ENCODE data around the gene SMG7.

The SMG7 gene

DNA sequence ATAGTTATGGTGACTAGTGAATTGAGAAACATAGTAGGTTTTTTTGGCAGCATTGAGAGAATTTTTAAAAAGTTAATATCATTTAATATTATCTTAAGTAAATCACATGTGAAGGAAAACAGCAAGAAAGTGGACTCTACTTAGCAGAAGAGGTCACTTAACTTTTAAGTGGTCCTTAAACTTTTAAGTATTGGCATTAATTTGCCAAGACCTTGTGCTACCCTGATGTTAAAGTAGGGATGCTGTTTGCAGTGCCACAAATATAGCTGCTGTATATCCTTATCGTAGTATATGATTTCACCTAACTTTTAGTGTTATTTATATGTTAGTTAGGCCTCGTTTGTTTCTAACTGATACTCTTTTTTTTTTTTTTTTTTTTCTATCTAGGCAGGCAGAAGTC is 40.2 kb downstream of the SMG7 start:
- DNase-seq (ENCODE audit: low spot score): no peak

DNA sequence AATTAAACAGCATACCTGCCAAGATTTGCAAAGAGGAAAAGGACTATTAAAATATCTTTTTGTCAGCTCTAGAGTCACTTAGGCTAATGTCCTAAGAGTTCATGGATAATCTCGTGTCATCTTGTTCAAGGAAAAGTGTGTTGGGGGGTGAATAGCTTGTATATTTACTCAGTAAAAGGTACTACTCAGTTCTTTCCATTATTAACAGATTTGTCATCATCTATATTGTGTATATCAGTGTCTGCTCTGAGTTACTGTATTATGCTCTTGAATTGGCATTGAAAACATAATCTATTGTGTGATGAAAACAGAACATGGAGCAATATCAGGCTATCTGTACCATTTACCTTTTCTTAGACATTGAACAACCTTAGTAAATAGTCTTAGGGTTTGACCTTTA is 41.9 kb downstream of the SMG7 start:
- no peak for DNase-seq (ENCODE audit: low spot score)

DNA sequence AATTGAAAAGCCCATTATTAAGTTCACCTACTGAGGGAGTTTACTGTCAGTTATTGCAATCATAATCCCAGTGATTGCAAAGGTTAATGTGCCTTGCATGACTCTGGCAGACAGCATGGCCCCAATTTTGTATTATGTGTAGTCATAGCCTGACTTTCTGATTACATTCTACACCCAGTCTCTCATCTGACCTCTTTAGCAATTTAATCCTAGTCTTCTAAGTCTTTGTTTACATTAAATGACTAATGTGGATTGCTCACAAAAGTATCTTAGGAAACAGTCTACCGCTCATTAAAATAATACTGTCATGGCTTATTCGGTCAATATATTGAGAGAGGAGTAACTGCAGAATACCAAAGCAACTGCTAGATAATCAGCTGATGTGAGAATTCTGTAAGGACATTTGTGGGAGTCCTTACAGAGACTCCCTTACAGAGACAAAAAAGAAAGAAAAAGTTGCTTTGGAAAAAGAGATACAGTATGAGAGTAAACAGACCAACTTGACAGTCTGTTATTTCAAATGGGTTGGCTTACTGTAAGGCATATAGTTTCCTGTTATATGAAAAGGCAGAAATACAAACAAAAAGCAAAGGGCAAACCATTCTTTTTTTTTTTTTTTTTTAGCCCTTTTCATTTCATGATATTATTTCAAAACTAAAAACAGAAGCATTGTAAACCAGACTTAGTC is 42.8 kb downstream of the SMG7 start:
- peak; percentile 38 for DNase-seq (ENCODE audit: low spot score)

DNA sequence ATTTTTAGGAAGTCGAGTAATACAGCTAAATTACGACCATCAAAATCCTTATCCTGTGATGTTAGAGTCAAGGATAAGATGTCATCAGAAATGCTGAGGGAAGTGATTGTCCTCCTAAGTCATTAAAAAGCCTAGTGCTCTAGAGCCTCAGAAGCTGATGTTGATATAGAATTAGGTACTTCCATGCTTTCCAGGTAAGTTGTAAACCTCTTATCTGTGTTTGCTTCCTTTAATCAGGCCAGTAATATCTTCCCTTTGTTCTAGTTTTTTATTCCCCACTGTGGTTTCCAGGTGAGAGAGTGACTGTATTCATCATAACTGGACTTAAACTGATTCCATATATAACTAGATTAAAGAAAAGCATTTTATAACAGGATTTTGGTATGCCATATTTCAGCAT is 44.4 kb downstream of the SMG7 start:
- no peak for DNase-seq (ENCODE audit: low spot score)

DNA sequence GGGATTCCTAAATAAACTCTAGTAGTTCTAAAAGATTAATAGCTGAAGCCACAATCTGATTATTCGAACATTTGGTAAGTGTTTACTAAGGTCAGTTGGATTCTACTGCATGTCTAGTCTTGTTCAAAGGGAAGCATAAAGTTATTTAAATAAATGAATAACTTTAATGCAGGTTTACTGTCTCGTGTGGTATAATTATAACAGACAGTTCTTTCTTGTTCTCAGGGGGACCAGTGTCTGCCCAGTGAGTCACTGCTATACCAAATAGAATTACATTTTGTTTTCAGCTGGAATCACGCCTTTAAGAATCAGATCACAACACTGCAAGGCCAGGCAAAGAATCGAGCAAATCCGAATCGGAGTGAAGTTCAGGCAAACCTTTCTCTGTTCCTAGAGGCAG is 45.1 kb downstream of the SMG7 start:
- no peak for DNase-seq (ENCODE audit: low spot score)

DNA sequence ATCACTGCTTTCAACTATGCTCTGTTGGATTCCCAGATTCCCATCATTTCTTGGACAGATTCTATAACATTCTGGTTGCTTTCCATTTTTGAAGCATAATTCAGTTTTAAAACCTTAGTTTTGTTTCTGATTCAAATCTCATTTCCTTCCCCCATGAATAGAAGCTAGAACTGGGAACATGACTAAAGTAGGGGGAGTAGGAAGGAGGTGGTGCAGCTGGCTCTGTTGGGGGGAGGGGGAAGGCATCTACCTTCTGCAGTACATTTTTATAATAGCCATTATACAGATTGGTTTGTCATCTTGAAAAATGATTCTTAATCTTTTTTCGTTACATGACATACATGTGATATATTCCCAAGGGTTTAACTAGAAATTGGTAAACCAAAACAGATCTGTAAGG is 48.1 kb downstream of the SMG7 start:
- no peak for DNase-seq (ENCODE audit: low spot score)

DNA sequence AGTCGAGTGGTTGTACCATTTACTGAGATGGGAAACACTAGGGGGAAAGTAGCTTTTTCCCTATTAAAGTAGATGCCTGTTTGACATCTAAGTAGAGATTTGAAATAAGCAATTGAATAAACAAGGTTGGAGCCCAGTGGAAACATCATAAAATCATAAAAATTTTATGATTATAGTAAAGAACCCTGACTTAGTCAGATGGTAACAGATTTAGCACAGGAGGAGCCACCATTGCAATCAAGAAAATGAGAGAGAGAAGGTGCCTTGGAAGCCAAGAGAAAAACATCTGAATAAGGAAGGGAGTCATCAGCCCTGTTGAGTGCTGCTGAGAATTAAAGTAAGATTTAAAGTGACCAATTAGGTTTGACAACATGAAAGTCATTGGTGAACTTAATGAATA is 49.8 kb downstream of the SMG7 start:
- no peak for DNase-seq (ENCODE audit: low spot score)

DNA sequence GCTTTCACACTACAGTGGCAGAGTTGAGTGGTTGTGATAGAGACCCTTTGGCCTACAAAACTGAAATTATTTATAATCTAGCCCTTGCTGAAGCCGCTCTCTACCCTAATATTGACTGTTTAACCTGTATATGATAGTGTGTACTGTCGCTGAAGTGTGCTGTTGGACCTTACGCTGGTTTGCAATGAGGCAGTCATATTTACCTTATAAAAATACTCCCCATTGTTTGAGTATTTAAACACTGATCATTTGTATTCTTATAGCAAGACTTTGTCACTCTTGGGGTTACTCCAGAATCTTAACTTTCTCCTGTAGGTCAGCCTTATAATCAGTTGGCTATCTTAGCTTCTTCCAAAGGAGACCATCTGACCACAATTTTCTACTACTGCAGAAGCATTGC is 56.3 kb downstream of the SMG7 start:
- no peak for DNase-seq (ENCODE audit: low spot score)

DNA sequence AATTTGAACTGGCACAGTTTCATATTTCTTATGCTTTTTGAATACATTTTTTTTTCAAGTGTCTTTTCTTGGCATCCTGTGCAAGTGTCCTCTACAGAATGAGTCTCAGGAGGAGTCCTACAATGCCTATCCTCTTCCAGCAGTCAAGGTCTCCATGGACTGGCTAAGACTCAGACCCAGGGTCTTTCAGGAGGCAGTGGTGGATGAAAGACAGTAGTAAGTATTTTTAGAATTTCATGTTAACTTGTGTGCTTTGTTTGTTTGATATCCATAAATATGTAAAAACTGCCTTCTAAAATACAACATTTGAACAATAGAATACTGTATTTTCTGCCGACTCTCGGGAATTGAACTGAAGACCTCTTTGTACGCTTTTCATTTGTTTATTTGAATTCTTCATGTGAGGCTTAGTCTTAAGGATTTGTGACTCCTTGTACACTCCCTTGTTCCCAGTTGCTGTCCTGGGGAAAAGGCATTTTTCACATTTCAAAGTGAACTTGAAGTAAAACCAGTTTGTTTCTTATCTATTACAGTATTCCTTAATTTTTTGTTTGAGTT is 61.4 kb downstream of the SMG7 start:
- DNase-seq (ENCODE audit: low spot score): no peak

DNA sequence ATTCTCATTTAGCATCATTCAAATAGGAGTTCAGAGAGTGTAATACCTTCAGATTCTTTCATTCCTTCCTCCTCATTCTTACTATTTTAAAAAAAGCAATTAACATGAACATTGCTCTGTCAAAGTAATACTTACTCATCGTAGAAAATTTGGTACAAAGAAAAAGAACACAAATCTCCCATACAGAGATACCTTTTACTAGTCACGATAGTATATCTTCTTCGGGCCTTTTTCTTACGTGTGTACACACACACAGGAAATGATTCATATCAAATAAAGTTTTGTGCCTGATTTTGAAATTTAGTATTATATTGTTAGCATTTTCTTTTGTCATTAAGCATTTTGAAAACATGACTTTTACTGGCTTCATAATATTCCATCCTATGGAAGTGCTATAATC is 65.1 kb downstream of the SMG7 start:
- DNase-seq (ENCODE audit: low spot score): no peak

DNA sequence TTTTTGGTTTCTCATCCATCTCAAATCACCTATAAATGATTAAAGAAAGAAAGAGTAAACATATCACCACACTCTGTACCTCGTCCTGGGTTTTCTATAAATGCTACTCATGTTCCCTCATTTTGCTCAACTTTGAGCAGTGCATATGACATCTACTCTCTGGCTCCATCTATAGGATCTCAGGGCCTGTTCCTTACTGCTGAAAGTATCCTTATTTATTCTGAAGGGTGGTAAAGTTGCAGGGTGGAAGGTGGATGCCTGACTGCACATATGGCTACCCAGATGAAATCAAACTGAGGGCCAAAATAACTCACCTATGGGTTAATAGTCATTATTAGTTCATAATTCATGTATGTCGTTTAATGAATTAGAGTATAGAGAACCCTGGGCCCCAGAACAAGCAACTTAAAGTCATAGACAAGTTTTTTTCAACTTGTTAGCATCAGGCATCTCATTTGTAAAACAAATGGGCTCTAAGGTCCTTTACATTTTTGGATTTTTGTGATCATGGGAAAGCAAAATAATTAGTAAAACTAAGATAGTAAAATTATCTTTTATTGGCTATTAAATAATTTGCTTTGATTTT is 71.4 kb downstream of the SMG7 start:
- DNase-seq (ENCODE audit: low spot score): peak; percentile 37

DNA sequence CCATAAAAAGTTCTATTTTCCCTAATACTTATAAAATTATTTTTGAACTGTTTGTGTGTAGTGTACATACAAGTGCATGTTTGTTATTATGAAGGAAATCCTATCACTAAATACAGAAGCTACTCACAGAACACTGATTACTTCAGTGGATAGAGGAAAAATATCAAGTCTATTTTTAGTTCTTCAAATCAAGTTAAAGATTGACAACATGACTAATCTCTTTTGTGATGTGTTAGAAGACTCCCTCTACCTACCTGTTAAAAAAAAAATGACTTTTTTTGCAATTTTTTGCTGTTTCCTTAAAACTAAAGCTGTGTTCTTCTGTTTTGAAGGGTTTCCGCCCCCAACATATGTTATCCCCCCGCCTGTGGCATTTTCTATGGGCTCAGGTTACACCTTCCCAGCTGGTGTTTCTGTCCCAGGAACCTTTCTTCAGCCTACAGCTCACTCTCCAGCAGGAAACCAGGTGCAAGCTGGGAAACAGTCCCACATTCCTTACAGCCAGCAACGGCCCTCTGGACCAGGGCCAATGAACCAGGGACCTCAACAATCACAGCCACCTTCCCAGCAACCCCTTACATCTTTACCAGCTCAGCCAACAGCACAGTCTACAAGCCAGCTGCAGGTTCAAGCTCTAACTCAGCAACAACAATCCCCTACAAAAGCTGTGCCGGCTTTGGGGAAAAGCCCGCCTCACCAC is 72.4 kb downstream of the SMG7 start:
- no peak for DNase-seq (ENCODE audit: low spot score)

DNA sequence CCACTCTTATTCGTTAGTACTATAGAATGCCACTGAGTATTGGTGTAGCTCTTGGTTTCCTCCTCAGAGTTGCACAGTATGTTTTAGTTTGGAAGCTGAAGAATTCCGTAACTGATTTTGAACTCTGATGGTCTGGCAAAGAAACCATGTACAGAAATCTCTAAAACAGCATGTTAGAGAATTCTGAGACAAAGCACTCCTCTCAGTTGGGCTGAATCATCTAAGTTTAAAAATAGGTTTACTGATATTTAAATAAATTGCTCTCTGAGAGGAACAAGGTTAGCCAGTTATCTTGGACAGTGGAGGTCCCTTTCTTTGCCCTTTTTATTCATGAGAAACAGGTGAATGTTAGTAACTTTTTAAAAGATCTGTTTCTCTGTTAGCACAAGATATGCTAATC is 74.1 kb downstream of the SMG7 start:
- DNase-seq (ENCODE audit: low spot score): no peak

DNA sequence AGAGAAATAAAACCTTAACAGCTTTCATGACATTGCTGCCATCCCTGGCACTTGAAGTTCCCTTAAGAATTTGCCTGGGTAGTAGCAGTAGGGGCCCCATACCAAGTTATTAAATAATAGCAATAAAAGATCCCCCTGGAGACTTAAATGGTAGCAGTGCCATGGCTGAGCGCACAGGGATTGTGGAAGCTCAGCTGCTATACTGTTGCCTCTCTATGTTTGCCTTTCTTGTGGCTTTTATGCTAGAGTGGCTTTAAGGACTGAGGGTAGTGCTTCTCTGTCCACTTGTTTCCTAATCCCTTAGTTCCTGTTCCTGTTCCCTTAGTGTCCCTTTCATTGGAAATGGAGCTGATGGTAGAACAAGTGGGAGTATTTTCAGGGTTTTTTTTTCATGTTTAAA is 75.8 kb downstream of the SMG7 start:
- no peak for DNase-seq (ENCODE audit: low spot score)

DNA sequence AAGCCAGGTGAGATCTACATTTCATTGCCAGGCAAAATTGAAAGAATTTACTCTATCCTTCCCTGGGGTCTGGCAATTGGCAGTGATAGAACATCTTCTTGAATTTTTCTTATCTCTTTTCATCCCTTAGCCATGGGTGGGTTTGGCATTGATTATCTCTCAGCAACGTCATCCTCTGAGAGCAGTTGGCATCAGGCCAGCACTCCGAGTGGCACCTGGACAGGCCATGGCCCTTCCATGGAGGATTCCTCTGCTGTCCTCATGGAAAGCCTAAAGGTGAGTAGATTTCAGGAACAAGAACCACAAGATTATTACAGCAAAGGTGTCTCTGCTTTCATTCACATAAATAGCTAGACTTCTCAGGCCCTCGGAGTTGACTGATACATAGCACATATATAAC is 78.6 kb downstream of the SMG7 start:
- DNase-seq (ENCODE audit: low spot score): no peak

DNA sequence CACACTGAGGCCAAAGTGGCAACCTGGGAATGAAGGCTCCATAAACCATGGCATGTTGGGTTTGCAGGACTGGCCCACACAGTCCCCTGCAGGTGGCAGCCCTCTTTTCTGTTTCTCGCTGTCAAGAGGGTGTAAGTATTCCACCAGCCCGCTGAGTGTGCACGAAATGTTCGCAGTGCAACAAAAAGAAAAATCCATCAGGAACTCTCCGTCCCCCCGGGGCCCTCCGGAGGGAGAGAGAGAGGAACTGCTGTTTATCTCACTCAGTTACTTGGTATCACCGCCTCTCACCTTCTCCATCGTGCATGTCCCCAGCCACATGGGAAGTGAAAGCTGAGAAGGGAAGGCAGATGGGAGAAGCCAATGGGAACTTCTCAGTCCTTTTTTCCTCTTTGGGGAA is 79.6 kb downstream of the SMG7 start:
- no peak for DNase-seq (ENCODE audit: low spot score)

DNA sequence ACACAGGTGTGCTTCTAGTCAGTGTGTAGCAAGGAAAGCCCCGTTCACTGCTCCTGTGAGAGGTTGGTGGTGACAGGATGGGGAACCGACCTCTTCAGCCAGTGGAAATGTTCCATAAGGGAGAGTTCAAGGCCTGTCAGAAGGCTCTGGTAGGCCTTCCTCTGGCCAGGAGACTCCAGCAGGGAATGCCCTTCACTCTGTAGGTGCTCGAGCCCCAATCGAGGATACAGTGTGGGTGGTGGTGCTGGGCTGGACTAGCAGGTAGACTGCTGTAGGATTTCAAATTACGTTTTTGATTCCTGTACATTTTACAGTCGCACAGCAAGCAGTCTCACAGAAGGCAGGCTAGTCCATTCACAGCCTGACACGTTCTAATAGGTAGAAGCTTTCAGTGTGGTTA is 80.1 kb downstream of the SMG7 start:
- no peak for DNase-seq (ENCODE audit: low spot score)

DNA sequence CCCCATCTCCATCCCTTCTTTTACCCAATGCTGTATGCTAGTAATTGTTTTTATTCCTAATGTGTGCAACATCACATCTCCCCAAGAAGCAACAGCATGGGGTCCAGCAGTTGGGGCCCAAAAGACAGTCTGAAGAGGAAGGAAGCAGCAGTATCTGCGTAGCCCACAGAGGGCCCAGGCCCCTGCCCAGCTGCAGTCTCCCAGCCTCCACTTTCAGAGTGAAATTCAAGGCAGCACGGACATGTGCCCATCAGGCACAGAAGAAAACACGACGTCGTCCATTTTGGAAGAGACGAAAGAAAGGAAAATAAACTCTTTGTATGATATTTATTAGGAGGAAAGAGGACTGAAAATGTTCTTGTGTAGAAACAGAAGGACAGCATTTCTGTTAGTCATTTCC is 80.6 kb downstream of the SMG7 start:
- no peak for DNase-seq (ENCODE audit: low spot score)

DNA sequence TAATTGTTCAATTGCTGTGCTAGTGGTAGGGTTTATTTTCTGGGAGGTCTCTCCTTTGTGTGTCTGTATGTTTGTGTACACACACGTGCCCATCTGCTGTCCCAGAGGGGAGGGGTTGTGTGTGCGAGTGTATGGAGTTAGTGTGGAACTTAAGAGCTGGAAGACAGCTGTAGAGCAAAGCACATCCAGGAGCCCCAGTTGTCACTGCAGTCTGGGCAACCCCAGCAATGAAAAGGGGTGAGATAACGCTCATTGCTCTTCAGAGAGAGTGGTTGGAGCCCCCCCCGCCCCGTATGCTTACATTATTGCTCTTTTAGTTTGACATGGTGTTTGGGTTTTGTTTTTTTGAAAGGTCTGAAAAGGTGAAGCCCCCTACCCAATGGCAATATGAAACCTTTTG is 81.0 kb downstream of the SMG7 start:
- DNase-seq (ENCODE audit: low spot score): no peak

DNA sequence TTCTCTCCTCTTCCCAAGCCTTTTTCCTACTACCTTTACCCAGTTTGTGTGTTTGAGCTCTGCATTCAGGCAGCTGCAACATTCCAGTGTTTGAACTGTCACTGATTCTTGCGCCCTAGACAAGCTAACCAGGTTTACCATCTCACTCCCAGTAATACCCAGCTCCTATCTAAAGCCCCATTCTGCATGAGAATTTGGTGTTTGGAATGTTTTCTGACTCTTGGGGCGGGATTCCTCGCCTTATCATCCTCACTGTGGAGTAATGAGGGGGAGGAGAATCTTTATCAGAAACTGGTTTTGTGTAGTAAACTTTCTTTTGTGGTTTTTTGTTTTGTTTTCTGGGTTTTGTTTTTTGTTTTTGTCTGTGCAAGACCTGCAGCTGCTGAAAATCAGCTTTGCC is 81.5 kb downstream of the SMG7 start:
- DNase-seq (ENCODE audit: low spot score): no peak

DNA sequence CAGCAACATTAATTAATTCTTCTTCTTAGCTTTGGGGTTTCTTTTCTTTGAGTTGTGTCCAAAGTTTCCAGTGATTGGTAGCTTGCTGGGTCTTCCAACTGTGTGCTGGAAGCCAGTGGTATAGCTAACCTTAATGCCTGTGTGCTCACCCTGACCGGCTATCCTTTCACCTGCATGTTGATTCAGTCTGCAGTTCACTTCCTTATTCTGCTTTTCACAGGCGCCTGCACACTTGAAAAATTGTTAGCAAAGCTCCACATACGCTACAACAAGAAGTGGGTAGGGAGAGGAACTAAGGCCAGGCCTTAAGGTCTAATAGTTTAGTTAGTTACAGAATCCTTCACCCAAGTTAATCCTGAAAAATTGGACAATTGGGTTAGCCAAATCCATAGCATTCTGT is 82.3 kb downstream of the SMG7 start:
- DNase-seq (ENCODE audit: low spot score): no peak

DNA sequence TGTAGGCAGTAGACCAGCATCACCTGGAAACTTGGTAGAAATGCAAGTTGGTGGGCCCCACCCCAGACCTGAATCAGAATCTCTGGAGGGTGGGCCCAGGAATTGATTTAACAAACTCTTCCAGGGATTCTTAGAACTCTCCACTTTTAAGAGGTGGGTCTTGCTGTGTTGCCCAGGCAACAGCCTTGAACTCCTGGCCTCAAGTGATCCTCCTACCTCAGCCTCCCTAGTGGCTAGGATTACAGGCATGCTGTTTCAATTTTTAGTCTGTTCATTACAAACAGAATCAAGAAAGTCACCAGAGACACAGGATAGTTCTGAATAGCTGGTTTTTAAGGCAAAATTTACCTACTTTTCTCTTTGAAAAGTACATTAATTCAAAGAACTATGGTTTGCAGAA is 86.8 kb downstream of the SMG7 start:
- no peak for DNase-seq (ENCODE audit: low spot score)

DNA sequence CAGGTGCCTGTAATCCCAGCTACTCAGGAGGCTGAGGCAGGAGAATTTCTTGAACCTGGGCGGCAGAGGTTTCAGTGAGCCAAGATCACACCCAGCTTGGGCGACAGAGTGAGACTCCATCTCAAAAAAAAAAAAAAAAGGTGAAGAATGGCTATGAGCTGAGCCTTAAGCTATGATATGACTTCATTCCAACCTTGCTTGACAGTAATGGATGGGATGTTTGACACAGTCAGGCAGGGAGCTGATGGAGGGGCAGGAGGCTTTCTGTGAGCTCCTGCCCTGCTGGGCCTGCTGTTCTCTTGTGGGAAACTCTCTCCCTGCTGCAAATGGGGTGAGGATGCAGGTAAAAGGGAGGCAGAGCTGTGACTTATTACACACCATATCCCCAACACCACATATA is 90.4 kb downstream of the SMG7 start:
- DNase-seq (ENCODE audit: low spot score): no peak

DNA sequence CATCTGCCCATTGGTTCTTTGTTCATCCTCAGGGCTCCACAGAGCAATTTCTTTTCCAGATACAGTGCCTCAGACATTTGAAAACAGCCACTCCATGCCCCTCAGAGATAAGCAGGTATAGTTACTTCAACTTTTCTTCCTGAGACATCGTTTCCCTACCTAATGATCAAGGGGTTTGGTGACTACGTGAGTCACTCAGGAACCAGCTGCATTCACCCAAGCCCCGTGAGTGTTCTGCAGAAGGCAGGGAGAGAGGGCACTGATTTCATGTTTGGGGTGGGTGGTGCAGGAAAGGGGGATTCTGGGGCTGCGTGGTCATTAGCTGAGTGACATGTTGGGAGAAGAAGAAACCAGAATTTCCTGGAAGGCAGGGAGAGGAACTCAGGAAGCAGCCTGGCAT is 93.0 kb downstream of the SMG7 start:
- DNase-seq (ENCODE audit: low spot score): no peak

Measured in hepatic stellate cell (primary cell).